Measurements from ENCODE around the gene HRH2.
"Not testable (repeated sequence)": the region's sequence is repeated elsewhere in the genome, so short reads cannot be mapped to it uniquely, and the experiment has no call there.

HRH2 gene

DNA sequence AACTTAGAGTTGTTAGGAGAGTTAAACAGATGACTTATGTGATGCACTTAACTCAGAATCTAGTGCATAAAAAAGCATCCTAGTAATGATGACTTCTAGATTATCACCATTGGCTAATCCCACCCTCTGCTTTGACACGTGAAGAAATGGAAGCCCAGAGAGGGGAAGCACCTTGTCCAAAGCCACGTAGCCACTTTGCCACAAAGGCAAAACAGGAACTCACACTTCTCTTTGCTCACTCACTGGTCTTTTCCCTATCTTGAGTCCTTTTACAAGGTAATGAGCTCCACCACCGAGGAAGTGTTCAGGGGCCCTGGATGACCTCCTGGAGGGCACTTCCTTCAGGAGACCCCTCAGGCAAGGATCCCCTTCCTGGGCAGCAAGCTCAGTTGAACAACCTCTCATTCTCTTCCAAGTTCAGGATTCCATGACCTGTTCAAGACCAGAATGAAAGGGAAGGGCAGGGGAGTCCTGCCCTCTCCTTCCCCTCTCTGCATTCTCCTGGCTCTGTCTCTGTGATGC lies 89.7 kb downstream of the HRH2 start:
- Histone ChIP-seq H3K9me3 (ENCODE audit: control insufficient read depth in 1 of 2, low read length in 2 of 2) (no peaks in the 10 kb centered on the region), H3K27ac (ENCODE audit: low read length) (no peak overlapping the region), H3K27me3 (ENCODE audit: low read depth, low read length) (no peaks in the 10 kb centered on the region), H3K4me3 (ENCODE audit: low read depth in 1 of 2, low read length in 2 of 2) (no peak overlapping the region), H3K36me3 (ENCODE audit: control insufficient read depth in 1 of 2, insufficient read depth in 2 of 2, low read length in 2 of 2) (no peaks in the 10 kb centered on the region), H3K4me1 (ENCODE audit: control insufficient read depth in 1 of 2, insufficient read depth in 2 of 2, low read length in 2 of 2) (no peaks in the 10 kb centered on the region)

DNA sequence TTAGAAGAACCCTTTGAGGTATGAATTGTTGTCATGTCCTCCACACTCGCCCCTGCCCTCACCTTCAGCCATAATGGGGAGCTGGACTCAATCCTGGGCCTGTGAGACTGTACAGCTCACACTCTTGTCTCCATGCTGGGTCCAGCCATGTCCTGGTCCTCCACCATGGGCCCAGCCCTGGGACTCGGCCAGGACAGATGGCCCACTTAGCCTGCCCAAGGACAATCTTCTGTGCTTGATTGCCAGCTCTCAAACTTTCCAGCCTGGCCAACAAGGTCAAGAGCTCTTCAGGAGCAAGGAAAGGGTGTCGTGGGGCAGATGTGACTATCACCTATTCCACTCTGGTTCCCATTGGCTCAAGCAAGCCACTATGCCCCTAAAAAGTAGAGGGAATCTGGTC lies 90.8 kb downstream of the HRH2 start:
- H3K27me3 ChIP-seq (ENCODE audit: low read depth, low read length) = no peaks in the 10 kb centered on the region
- no peak overlapping the region for H3K27ac ChIP-seq (ENCODE audit: low read length)
- no peaks in the 10 kb centered on the region for H3K4me1 ChIP-seq (ENCODE audit: control insufficient read depth in 1 of 2, insufficient read depth in 2 of 2, low read length in 2 of 2)
- H3K36me3 ChIP-seq (ENCODE audit: control insufficient read depth in 1 of 2, insufficient read depth in 2 of 2, low read length in 2 of 2) = no peaks in the 10 kb centered on the region
- no peak overlapping the region for H3K4me3 ChIP-seq (ENCODE audit: low read depth in 1 of 2, low read length in 2 of 2)
- no peaks in the 10 kb centered on the region for H3K9me3 ChIP-seq (ENCODE audit: control insufficient read depth in 1 of 2, low read length in 2 of 2)

DNA sequence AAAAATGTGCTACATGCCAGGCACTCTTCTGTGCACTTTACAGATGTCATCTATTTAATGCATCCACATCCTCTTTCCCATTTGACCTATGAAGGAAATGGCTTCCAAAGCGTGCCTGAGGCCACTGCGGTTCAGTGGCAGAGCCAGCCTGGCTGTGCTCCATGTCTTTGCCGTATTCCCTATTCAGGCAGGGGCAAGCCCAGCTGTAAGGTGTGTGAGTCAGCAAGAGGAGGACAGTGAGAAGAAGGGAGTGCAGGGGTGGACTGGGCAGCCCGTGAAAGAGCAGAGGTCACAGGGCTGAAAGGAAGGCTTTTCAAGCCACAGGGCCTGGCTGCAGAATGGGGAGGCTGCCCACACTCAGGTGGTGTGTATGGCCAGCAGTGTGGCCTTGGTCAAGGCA lies 91.7 kb downstream of the HRH2 start:
- H3K4me3 ChIP-seq (ENCODE audit: low read depth in 1 of 2, low read length in 2 of 2) = no peak overlapping the region
- no peaks in the 10 kb centered on the region for H3K4me1 ChIP-seq (ENCODE audit: control insufficient read depth in 1 of 2, insufficient read depth in 2 of 2, low read length in 2 of 2)
- no peaks in the 10 kb centered on the region for H3K27me3 ChIP-seq (ENCODE audit: low read depth, low read length)
- H3K27ac ChIP-seq (ENCODE audit: low read length) = no peak overlapping the region
- H3K9me3 ChIP-seq (ENCODE audit: control insufficient read depth in 1 of 2, low read length in 2 of 2) = no peaks in the 10 kb centered on the region
- no peaks in the 10 kb centered on the region for H3K36me3 ChIP-seq (ENCODE audit: control insufficient read depth in 1 of 2, insufficient read depth in 2 of 2, low read length in 2 of 2)

- Histone ChIP-seq H3K4me3 (ENCODE audit: low read depth in 1 of 2, low read length in 2 of 2) (no peak overlapping the region), H3K9me3 (ENCODE audit: control insufficient read depth in 1 of 2, low read length in 2 of 2) (no peaks in the 10 kb centered on the region), H3K36me3 (ENCODE audit: control insufficient read depth in 1 of 2, insufficient read depth in 2 of 2, low read length in 2 of 2) (no peaks in the 10 kb centered on the region), H3K27me3 (ENCODE audit: low read depth, low read length) (no peaks in the 10 kb centered on the region), H3K27ac (ENCODE audit: low read length) (no peak overlapping the region), H3K4me1 (ENCODE audit: control insufficient read depth in 1 of 2, insufficient read depth in 2 of 2, low read length in 2 of 2) (no peaks in the 10 kb centered on the region)
Measured at GRCh38 chr5:175750511-175750931, 92.7 kb downstream of the HRH2 start.

DNA sequence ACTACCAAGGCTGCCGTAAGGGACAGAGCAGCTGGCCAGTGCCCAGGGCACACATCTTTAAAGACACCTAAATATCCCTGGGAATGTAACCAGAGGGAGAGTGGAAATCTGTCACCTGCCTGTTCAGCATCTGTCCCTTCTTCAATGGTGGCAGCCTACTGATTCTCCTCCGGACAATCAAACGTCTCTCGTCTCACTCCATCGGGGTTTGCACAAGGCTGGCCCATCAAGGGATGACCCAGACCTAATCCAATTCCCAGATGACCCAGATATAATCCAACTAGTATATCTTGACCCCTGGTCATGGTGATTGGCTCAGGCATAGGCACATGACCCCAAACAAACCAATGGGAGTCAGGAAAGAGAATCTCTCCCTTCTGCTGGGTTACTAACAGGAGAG lies 93.5 kb downstream of the HRH2 start:
- Histone ChIP-seq H3K36me3 (ENCODE audit: control insufficient read depth in 1 of 2, insufficient read depth in 2 of 2, low read length in 2 of 2) (no peaks in the 10 kb centered on the region), H3K27me3 (ENCODE audit: low read depth, low read length) (no peaks in the 10 kb centered on the region), H3K9me3 (ENCODE audit: control insufficient read depth in 1 of 2, low read length in 2 of 2) (no peaks in the 10 kb centered on the region), H3K27ac (ENCODE audit: low read length) (no peak overlapping the region), H3K4me1 (ENCODE audit: control insufficient read depth in 1 of 2, insufficient read depth in 2 of 2, low read length in 2 of 2) (no peaks in the 10 kb centered on the region), H3K4me3 (ENCODE audit: low read depth in 1 of 2, low read length in 2 of 2) (no peak overlapping the region)

DNA sequence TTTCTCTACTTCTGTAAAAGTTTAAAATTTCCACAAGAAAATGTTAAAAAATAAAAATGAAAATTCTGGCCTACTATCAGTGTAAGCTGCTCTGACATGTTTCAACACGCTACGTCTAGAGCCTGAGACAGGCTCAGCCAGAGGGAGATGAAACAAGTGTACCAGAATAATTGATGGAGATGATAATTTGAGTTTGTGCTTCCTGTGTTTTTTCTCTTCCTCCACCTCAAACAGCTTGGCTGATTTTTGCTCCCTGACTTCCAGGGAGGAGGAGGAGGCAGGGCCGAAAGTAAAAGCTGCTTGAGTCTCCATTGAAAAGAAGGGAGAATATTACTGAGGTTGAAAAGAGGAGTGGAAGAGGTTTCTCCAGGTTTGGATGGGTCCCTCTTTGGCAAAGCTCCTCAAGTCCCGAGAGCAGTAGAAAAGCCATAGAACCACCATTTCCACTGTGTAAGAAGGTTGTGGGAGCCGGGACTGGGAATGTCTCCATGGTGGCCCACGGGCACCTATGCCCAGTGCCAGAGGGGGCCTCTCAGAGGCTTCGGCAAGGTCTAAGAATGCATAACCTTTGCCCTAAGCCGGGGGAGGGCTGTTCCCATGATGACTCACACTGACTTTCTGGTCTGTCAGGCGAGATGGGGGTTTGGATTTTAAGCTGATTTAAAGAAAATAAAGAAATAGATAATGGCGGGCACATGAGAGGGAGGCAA lies 95.1 kb downstream of the HRH2 start:
- H3K27me3 ChIP-seq (ENCODE audit: low read depth, low read length) = no peaks in the 10 kb centered on the region
- H3K4me1 ChIP-seq (ENCODE audit: control insufficient read depth in 1 of 2, insufficient read depth in 2 of 2, low read length in 2 of 2) = no peaks in the 10 kb centered on the region
- no peaks in the 10 kb centered on the region for H3K36me3 ChIP-seq (ENCODE audit: control insufficient read depth in 1 of 2, insufficient read depth in 2 of 2, low read length in 2 of 2)
- no peaks in the 10 kb centered on the region for H3K9me3 ChIP-seq (ENCODE audit: control insufficient read depth in 1 of 2, low read length in 2 of 2)
- H3K27ac ChIP-seq (ENCODE audit: low read length) = no peak overlapping the region
- H3K4me3 ChIP-seq (ENCODE audit: low read depth in 1 of 2, low read length in 2 of 2) = no peak overlapping the region

GRCh38 chr5:175753536-175754402 lies 95.9 kb downstream of the HRH2 start:
- Histone ChIP-seq H3K4me1 (ENCODE audit: control insufficient read depth in 1 of 2, insufficient read depth in 2 of 2, low read length in 2 of 2) (no peaks in the 10 kb centered on the region), H3K9me3 (ENCODE audit: control insufficient read depth in 1 of 2, low read length in 2 of 2) (no peaks in the 10 kb centered on the region), H3K27me3 (ENCODE audit: low read depth, low read length) (no peaks in the 10 kb centered on the region), H3K27ac (ENCODE audit: low read length) (no peak overlapping the region), H3K36me3 (ENCODE audit: control insufficient read depth in 1 of 2, insufficient read depth in 2 of 2, low read length in 2 of 2) (no peaks in the 10 kb centered on the region), H3K4me3 (ENCODE audit: low read depth in 1 of 2, low read length in 2 of 2) (no peak overlapping the region)

GRCh38 chr5:175759991-175760390 lies 102.1 kb downstream of the HRH2 start:
- not testable (repeated sequence) for H3K27me3 ChIP-seq (ENCODE audit: low read depth, low read length); H3K9me3 ChIP-seq (ENCODE audit: control insufficient read depth in 1 of 2, low read length in 2 of 2); H3K4me3 ChIP-seq (ENCODE audit: low read depth in 1 of 2, low read length in 2 of 2); H3K27ac ChIP-seq (ENCODE audit: low read length); H3K4me1 ChIP-seq (ENCODE audit: control insufficient read depth in 1 of 2, insufficient read depth in 2 of 2, low read length in 2 of 2); H3K36me3 ChIP-seq (ENCODE audit: control insufficient read depth in 1 of 2, insufficient read depth in 2 of 2, low read length in 2 of 2)

Measured in muscle layer of duodenum (tissue), 2 donors.